WERI-Rb-1 (cell line): ENCODE results near the gene GPR37.

Experiments
- DNase-seq: peaks from one replicate; pipeline ENCODE4 v3.0.0-alpha.2; 2020
- H3K27ac ChIP-seq: fragments of 250-450 bp; sonication (Bioruptor Pico); 2 replicates; pipeline ENCODE4 v1.5.1; 2020; ENCODE audit warnings: mild to moderate bottlenecking, moderate library complexity
- H3K27me3 ChIP-seq: fragments of 250-450 bp; sonication (Bioruptor Pico); 2 replicates; pipeline ENCODE4 v1.5.1; 2021; ENCODE audit warnings: mild to moderate bottlenecking, low read depth, moderate library complexity; ENCODE audit not compliant: insufficient read depth, severe bottlenecking
- H3K36me3 ChIP-seq: fragments of 250-450 bp; sonication (Bioruptor Pico); 2 replicates; pipeline ENCODE4 v1.5.1; 2020; ENCODE audit warnings: mild to moderate bottlenecking, moderate library complexity
- H3K4me3 ChIP-seq: 2 replicates; pipeline ENCODE4 v1.5.1; 2011; ENCODE audit warnings: low read depth, mild to moderate bottlenecking, control low read depth, low read length
- H3K9me3 ChIP-seq: fragments of 250-450 bp; sonication (Bioruptor Pico); 2 replicates; pipeline ENCODE4 v1.5.1; 2021; ENCODE audit warnings: mild to moderate bottlenecking, moderate library complexity; ENCODE audit not compliant: severe bottlenecking
- TF ChIP-seq, protein P1 (sequence below): IDR thresholded peaks from 2 replicates; pipeline ENCODE4 v1.5.1; 2011; ENCODE audit warnings: low read depth, mild to moderate bottlenecking, control low read depth, inconsistent platforms, low read length

The GPR37 gene

DNA sequence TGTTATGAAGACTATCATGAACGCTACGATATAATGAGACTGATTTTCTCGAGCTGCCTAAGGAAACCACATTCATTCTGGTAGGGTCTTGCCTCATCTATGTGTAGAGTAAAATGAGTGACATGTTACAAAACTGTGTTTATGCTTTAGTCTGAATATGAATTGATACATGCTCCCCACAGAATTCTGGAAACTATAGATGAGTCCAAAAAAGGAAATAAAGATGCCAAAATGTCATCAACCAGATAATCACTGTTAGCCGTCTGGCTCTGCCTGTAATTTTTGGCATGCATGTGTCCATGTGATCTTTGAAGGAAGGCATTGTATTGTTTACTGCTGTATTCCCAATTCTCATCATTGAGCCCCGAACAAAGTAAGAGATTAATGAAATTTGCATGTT lies 42.6 kb upstream of the GPR37 start:
- Histone ChIP-seq H3K9me3 (no peaks in the 10 kb centered on the region), H3K36me3 (no peaks in the 10 kb centered on the region), H3K27ac (no peak overlapping the region), H3K27me3 (no peaks in the 10 kb centered on the region), H3K4me3 (no peak overlapping the region)
- no peak for DNase-seq
- TF ChIP-seq, protein P1, sequence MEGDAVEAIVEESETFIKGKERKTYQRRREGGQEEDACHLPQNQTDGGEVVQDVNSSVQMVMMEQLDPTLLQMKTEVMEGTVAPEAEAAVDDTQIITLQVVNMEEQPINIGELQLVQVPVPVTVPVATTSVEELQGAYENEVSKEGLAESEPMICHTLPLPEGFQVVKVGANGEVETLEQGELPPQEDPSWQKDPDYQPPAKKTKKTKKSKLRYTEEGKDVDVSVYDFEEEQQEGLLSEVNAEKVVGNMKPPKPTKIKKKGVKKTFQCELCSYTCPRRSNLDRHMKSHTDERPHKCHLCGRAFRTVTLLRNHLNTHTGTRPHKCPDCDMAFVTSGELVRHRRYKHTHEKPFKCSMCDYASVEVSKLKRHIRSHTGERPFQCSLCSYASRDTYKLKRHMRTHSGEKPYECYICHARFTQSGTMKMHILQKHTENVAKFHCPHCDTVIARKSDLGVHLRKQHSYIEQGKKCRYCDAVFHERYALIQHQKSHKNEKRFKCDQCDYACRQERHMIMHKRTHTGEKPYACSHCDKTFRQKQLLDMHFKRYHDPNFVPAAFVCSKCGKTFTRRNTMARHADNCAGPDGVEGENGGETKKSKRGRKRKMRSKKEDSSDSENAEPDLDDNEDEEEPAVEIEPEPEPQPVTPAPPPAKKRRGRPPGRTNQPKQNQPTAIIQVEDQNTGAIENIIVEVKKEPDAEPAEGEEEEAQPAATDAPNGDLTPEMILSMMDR: no peak

DNA sequence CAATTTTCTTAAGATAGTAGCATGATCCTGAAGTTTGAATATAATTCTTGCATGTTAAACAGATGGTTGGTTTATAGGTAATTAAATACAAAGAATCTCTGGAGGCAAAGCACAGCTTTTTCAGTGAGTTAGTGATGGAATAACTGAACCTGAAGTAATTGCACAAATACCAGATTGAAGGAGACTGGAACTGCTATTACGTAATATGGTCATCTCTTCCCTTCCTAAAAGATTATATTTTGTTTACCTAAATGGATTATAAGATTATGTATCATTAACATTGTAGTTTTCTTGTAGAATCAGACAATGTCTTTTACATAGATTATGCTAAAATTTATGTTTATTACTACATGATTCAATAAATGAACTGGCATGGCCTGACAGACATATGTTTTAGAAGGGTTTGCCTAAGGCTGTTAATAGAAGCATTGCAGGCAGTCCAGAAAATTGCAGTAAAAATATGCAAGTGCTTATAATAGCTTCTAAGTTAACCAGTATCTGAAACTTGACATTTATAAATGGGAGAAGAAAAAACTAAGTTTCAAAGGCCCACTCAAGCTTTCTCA lies 35.8 kb upstream of the GPR37 start:
- no peak for DNase-seq
- H3K36me3 ChIP-seq: no peaks in the 10 kb centered on the region
- H3K4me3 ChIP-seq: no peak overlapping the region
- no peaks in the 10 kb centered on the region for H3K27me3 ChIP-seq
- TF ChIP-seq, protein P1: no peak
- no peaks in the 10 kb centered on the region for H3K9me3 ChIP-seq
- H3K27ac ChIP-seq: no peak overlapping the region

DNA sequence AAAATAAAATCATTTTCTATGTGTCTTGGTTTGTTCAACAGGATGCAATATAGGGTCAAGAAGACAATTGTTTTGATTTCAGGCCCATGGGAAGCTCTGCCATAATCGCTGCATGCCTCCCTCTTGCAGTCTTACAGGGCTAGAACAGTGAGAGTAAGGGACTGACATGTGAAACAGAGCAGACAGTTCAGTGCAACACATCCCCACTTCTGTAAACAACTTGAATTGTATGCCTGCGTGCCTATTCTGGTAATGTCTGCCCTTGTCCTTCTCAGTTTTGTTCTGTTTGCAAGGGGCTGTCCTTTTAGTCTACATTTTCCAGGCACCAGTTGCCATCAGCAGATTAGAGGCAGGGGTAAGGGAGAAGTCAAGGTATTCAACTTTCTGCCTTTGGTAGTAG lies 34.8 kb upstream of the GPR37 start:
- Histone ChIP-seq H3K27ac (no peak overlapping the region), H3K27me3 (no peaks in the 10 kb centered on the region), H3K9me3 (no peaks in the 10 kb centered on the region), H3K36me3 (no peaks in the 10 kb centered on the region), H3K4me3 (no peak overlapping the region)
- TF ChIP-seq, protein P1: no peak
- no peak for DNase-seq

DNA sequence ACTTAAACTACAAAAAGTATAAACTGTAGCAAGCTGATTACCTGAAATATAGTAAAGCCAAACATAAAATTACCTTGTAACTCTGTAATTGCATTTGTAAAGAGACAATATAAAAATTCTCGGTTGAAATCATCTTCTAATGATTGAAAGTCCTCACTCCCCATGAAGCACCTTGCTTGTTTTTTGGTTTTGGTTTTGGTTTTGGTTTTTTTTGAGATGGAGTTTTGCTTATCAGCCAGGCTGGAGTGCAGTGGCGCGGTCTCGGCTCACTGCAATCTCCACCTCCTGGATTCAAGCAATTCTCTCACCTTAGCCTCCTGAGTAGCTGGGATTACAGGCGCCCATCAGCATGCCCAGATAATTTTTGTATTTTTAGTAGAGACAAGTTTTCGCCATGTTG lies 33.9 kb upstream of the GPR37 start:
- H3K27me3 ChIP-seq: no peaks in the 10 kb centered on the region
- DNase-seq: no peak
- H3K4me3 ChIP-seq: no peak overlapping the region
- H3K36me3 ChIP-seq: no peaks in the 10 kb centered on the region
- no peak overlapping the region for H3K27ac ChIP-seq
- H3K9me3 ChIP-seq: no peaks in the 10 kb centered on the region
- TF ChIP-seq, protein P1: no peak

DNA sequence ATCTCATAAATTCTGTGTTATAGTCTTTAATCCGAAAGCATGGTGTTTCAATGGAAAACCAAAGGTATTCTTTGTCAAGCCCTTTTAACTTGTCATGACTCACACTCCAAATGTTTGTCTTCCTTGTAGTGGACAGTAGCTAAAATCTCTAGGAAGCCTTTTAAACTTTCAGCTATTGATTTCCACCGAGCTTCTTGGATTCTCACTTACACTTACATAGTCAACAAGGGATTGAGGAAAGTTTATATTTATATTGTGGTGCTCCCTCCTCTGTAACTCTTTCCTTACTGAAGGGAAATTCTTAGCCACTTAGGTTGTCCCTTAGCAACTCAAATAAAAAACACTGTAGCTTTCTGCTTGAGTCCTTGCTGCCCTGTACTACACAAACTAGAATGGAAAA lies 31.2 kb upstream of the GPR37 start:
- DNase-seq: no peak
- Histone ChIP-seq H3K36me3 (no peaks in the 10 kb centered on the region), H3K4me3 (no peak overlapping the region), H3K9me3 (no peaks in the 10 kb centered on the region), H3K27me3 (no peaks in the 10 kb centered on the region), H3K27ac (no peak overlapping the region)
- TF ChIP-seq, protein P1: no peak

DNA sequence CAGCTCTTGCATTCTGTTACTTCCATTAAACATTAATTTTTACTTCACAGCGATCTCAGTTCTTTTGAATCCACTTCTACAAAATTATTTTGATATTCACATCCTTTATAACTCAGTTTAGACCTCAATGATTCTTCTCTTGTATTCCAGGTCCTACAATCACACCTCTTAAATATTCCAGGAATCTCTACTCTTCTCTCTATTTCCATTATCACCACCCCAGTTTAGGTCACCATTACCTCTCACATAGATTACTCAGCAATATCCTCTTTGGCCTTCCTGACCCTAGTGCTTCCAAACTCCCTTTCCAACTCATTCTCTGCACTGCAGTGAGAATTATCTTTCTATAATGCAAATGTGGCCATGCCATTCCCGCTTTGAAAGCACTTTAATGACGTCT lies 27.1 kb upstream of the GPR37 start:
- Histone ChIP-seq H3K4me3 (no peak overlapping the region), H3K9me3 (no peaks in the 10 kb centered on the region), H3K27ac (no peak overlapping the region), H3K36me3 (no peaks in the 10 kb centered on the region), H3K27me3 (no peaks in the 10 kb centered on the region)
- TF ChIP-seq, protein P1: no peak
- no peak for DNase-seq
